Spleen (tissue), 7 donors: Measurements from ENCODE around the gene CCL2.

Source experiments
- CTCF ChIP-seq, 11 experiments: fragments of 200-600 bp in 7 of 11; fragments of 450-650 bp in 4 of 11; sonication (generic) in 4 of 11; IDR thresholded peaks in 8 of 11; conservative IDR thresholded peaks in 3 of 11; 1 replicate in 7 of 11; 2 replicates in 4 of 11; pipeline versions ENCODE4 v1.4.0 to v1.8.0; 2016 to 2021; ENCODE audit warnings: antibody characterized with exemption in 11 of 11, inconsistent platforms in 4 of 11, mild to moderate bottlenecking in 1 of 11
- POLR2A ChIP-seq, 3 donors: fragments of 450-650 bp; IDR thresholded peaks; one replicate each; pipeline ENCODE4 v1.5.1; 2017; ENCODE audit warnings: antibody characterized with exemption in 3 of 3, mild to moderate bottlenecking in 1 of 3
- donor health status: DM: no; HTN: no; CAD: no; lungs with moderate emphysema.
- donor health status: DM: no; HTN: no; CAD: no.
- donor health status: DM: no; HTN: no; CAD: no.

- TF ChIP-seq CTCF (IDR thresholded peaks at IDR 0.05 in 8 of 11, conservative IDR thresholded peaks at IDR 0.05 in 3 of 11) (no peak), POLR2A (IDR thresholded peaks at IDR 0.05) (no peak)
These were observed 46.9 kb downstream of the CCL2 start for GRCh38 chr17:34301986-34302385.
